DMS153 treated with DMSO at 0.1 percent for 48 hours (cell line): ENCODE results near the gene FHOD3.

Source experiments
- DNase-seq: peaks from one replicate; lab custom pipeline; 2025; ENCODE audit not compliant: unreplicated experiment; lab: John Stamatoyannopoulos, UW

The FHOD3 gene

DNA sequence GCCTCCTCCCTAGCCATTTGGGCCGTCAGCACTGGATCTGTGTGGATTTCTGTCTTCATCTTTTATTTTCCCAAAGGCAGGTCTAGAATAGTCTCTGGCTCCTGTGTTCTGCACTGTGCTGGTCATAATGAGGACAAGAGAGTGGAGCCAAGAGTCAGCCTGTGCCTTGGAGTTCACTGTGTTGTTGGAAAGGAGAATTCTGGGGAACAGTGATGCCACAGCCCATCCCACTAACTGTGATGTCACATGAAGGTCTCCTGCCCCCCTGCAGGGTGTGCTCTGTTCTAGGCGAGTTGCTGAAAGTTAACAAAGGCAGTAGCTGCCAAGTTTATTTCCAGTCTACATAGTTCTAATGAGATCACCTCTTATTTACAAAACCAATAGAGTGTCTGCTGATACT, 282.8 kb downstream of the FHOD3 start:
- no peak for DNase-seq

DNA sequence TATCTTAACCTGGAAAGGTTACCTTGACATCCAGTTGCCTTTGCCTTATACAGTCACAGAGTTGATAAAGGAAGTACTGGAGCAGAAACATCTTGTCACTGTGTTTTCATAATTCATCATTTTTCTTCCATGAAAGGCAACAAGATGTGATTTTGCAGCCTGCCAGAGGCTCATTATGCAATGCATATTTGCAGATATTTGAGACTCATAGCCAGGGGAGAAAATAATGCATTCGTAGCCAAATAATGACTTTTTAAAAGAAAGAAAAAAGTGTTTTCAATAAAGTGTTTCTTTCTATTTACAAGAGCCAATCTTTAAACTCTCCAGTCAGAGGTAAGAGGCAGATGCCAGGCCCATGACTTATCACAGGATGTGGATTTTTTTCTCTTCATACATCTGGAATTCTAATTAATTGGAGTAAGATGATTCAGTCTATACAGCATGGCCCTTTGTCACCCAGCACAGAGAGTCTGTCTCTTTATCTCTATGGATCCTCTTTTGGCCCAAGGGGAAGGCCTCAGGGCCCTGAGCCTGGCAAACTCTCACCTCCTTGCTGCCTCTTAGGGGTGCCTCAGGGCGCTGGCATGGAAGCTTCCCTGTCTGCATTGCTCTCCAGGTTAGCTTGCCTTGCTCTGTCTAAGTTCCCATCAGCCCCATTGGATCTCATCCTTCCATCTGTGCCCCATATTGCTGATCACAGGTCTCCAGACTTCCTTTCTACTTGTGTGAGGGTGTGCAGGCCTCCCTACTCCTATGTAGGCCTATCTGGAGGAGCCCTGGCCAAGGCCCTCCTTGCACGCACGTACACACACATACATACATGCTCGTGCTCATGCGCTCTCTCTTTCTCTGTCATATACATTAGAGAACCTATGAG, 283.6 kb downstream of the FHOD3 start:
- no peak for DNase-seq

DNA sequence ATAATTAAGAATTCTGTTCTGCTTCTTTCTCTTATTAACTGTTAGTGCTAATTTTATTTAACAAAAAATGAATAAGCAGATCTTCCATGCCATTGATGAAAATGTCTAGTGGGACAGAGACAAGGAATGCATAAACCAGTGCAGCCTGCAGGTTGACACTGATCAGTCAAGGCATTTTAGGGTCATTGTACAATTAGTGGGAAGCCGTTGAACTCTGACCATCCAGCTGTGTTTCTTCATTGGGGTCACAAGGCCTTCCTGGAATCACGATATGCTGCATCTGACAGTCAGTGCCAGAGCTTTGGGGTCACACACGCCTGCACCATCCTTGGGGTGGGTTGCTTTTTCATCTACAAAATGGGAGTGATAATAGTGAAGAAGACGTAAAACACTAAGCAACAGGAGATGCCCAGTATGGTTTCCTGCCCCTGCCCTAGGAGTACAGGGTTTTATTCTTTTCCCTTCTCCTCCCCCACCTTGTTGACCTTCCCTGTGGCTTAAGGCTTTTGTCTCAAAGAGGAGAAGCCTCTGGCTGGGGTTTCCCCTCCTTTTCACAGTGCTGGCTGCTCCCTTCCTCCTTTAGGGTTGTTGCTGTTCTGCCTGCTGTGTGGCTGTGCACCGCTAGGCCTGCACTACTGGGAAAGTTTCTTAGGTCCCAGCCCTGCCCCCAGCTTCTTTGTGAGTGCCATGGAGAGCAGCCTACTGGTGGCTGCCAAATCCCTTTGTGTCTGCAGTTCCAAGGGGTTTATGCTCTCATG, 285.7 kb downstream of the FHOD3 start:
- no peak for DNase-seq

DNA sequence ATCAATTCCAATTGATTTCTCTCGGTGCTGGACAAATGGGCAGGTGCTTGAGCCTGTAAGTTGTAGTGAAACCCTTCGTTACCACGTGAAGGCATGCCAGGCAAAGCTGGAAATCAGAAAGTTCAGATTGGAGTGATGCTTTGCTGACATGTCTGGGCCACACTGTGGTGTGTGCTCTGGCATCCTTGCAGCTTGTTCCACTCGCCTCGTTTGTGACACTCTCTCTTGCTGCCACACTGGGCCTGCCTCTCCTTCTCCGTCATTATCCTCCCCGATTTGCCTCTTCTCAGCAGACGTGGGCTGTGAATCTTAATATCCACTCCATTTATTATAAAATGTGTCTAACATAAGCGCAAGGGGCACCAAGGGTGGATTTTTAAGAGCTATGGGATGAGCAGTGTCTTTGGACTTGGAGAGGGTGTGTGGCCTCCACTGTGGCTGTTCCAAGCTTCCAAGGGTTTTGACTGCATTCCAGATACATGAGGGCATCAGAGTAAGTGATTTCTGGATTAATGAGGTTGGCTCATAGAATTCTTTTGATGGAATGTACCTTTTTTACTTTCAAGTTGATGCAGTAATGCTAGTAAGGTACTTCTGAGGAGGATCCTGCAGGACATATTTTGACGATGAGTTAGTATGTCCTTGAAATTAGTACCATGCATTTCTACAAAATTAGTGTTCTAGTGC, 292.5 kb downstream of the FHOD3 start:
- DNase-seq, result no peak

DNA sequence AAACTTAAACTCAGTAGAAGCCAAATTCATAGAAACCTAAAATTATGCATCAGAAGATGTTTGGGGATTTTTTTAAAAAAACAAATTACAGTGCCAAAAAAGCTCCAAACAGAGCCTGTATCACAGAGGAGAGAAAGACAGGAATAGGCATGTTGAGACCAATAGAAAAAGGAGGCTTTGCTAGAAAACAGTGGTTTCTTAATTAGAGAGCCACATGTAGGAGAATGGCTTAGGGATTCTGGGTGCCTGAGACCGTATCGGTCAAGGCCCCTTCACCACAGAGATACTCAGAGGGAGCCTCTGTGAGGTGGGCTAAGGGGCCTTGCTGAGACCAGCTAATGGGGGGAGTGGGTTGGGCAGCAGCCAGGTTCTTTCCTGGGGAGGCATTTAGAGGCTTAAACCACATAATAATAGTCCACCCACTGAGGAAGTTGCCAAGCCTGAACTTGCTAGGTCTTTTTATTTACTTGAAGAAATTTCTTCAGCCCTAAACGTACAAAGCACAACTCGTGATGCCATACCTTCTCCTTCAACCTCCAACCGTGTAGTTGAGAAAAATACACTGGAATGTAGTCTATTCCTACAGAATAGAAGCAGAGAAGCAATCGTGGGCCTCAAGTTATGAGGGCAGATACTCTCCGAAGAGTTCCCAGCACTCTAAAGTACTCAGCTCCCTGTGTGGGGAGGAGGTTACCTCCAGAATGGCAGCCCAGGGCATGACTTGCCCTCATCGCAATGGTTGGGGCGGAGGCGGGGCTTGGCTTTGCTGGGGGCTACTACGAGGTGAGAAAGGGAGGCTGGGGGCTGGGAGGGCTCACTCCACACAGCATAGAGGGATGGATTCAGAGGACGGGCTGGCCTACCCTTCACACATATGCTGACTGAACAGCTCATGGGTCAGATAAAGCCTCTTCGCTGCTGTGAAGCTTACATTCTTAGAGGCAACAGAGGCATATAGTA, 293.4 kb downstream of the FHOD3 start:
- DNase-seq, result no peak

DNA sequence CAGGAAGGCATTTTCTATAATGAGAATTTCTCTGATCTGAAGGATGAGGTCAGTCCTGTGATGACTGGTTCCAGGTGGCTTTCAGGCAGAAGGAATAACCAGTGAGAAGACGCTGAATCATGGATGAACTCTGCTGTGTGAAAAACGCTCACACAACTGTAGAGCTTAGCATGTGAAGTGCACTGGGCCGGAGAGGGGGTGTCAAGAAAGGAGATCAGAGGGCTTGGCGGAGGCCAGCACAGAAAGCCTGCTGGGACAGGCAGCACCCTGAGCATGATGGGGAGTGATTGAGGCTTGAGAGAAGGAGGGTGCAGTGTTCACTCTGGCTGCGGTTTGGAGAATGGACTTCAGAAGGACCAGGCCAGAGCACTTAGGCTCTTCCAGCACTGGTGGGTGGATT, 294.8 kb downstream of the FHOD3 start:
- DNase-seq, result no peak

DNA sequence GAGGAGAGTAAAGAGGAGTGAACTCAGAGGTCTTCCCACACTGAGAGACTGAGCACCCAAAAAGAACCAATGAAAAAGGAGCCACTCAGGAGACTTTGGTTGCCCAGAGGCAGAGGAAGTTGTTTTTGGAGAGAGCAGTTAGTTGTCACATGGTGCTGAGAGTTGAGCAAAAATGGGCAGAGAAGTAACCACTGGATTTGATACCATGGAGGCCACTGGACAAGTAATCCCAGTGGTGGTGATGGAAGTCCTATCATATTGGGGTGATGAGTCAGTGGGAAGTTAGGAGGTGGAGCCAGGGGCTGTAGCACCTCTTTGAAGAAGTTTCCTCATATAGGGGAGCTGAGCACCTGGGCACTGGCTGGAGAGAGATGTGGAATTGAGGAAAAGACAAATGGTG, 295.5 kb downstream of the FHOD3 start:
- no peak for DNase-seq

DNA sequence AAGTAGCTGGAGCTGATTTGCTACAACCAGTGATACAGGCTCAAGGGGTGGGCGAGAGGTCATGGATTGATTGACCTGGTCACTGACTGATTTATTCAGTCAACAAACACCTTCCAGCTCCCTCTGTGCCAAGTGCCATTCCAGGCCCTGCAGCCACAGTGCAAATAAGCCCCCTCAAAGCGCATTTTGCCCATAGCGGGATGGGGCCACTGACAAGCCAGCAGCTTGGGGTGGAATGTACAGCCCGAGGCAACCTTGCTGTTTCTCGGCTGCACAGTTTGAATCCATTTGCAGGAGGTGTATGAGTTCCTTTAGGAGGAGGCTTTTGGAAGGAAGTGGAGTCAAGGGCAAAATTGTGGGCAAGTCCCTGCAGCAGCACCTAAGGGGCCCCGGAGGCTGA, 296.1 kb downstream of the FHOD3 start:
- DNase-seq, result no peak

DNA sequence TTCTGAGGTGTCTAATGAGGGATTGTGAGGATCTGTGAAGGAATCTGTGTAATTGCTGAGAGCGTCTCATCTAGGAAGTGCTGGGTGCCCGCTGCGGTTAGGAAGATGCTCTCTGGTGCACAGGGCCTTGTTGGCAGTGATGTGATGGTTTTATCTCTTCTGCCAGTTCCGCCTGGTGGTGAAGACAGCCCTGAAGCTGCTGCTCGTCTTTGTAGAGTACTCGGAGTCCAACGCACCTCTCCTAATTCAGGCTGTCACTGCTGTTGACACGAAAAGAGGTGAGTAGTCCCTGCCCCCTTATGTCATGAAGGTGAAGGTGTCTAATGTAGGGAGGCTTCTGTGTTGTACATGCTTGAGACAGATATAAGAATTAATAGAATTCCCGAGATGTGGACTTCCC, 297.1 kb downstream of the FHOD3 start:
- no peak for DNase-seq

DNA sequence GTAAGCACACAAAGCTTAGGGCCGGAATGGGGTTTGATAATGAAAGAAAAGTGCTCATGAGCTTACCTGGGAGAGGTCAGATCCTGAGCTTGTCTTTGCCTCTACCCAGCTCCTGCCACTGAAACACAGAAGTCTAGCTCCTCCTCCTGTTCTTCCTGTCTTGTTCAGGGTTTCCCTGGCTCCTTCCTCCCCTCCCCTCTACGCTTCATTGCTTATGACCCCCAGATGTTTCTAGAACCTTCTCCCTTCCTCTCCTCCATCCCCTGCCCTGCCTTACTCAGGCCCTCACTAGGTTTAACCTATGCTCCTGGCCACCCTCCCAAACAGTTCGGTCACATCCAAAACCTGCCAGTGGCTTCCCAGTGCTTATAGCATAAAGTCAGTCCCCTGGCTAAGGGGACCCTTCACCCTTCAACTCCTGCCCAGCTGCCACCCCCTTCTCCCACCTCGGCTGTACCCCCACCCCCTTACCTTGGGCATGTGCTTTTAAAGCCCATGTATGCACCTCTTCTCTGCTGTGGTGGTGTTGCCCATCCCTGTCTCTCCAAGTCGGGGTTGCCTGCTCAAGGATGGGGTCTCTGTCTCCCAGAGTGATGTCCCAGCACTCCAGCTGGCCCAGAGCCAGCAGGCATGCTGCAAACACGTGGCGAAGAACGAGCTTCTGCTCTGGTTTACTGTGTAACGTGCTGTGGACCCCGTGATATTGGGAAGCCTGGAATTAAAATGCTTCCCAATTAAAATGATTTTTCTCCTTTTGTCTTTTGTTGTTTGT, 297.7 kb downstream of the FHOD3 start:
- DNase-seq, result no peak

DNA sequence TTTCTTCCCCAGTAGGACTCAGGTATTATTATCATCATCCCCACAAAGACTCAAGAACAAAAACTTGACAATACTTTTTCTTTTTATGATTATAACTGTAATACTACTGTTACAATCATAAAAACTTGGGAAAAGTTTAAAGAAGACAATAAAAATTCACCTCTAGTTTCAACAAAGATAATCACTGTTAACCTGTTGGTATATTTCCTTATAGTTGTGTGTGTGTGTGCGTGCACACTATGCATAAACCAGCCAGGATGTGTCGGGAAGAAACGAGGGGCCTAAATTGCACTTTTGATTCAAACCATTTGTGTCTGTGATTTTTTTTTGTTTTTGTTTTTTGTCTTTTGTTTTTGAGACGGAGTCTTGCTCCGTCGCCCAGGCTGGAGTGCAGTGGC, 298.3 kb downstream of the FHOD3 start:
- DNase-seq, result no peak

DNA sequence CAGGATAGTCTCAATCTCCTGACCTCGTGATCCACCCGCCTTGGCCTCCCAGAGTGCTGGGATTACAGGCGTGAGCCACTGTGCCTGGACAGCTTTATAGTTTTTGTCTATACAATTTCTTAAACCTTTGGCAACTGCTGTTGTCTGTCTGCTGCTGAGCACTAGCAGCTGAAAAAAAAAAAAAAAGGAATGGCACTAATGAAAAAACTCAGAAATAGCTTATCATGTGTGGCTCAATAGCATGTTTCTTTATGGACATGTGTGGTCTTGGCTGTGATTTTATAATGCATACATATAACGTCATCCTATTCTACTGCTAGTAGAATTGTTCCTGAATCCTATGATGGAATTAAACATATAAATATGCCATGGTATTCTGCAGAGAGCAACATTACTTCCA, 300.1 kb downstream of the FHOD3 start:
- no peak for DNase-seq

DNA sequence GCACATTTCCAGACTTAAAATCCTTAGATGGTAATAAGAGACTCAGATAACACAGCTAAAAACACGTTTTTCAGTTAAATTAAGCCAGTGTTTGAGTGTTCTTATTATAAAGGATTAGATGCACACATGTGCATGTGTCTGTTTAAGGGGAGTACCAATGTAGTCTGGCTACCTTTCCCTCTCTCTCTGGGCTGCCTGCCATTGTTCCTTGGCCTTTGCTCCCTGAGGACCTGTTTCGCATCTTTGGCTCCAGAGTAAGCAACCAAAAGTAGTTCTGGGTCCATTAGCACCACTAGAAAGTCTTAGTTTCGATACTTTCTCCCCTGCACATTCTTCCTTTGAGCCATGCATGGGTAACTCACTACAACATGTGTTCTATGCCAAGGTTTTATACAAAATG, 303.0 kb downstream of the FHOD3 start:
- no peak for DNase-seq

DNA sequence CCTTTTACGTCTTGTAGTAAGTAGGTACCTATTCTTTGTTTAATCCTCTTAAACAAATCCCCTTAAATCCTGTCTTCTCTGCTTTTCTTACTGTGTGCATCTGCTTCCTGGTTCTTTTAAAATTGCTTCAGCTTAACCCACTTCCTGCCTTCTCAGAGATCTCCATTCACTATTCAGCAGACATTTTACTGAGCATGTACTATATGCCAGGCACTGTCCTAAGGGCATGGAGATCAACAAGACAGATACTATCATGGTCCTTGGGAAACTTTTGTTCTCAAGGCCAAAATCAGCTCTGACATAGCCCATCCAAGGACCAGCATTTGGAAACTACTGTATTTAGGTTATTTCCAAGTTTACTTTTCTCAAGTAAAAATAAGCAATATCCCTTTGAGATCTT, 303.8 kb downstream of the FHOD3 start:
- no peak for DNase-seq

DNA sequence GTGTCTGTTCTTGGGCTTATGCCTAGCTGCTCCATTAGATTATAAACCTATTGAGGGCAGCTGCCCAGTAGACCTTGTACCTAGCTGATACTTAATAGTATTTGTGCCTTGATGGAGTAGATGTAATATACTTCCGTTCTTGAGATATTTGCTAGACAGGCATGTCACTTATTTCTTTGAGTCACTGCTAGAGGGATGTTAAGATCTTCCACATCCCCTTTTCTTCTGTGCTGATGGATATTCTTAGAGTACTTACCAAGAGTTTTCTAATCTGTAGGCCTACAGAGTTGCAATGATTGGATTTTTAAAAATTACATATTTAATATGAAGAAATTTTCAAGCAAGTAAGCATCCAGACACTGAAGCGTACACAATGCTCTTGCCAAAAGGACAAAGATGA, 304.6 kb downstream of the FHOD3 start:
- DNase-seq, result no peak

DNA sequence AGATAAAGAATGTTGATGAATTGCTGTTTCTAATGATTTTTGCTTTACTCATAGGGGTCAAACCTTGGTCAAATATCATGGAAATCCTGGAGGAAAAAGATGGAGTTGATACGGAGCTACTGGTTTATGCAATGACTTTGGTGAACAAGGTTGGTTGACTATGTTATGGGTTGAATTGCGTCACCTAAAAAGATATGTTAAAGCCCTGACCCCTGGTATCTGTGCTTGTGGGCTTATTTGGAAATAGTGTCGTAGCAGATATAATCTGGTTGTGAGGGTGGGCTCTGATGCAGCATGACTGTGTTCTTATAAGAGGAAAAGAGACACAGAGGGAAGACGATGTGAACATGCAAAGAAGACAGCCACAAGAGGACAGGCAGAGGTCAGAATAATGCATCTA, 305.1 kb downstream of the FHOD3 start:
- DNase-seq, result no peak

DNA sequence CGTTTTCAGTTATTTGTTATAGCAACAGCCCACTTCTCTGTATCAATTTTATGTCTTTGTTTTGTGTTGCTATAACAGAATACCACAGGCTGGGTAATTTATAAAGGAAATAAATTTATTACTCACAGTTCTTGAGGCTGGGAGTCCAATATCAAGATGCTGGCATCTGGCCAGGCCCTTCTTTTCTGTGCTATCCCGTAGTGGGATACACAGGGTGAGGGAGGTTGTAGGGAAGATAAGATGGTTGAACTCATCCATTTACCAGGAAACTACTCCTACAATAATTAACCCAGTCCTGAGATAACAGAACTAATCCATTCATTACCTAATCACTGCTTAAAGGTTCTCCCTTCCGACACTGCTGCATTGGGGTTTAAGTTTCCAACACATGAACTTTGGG, 310.6 kb downstream of the FHOD3 start:
- no peak for DNase-seq

DNA sequence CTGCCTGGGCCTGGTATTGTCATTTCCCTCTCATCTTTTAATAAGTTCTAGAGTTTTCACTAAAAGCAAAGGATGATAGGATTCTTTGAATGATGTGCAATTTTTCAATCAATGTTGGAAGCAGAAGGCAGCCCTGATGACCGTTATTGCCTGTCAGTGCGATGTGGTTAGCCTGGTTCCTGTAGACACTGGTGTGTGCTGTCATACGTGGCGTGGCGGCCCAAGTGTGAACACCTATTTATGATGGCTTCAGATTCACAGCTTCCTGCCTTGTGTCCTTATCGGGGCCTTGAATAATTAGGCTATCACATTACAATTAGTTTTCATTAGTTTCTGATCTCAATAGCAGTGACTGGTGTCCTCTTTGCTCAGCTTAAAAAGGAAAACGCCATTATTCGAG, 312.7 kb downstream of the FHOD3 start:
- no peak for DNase-seq

DNA sequence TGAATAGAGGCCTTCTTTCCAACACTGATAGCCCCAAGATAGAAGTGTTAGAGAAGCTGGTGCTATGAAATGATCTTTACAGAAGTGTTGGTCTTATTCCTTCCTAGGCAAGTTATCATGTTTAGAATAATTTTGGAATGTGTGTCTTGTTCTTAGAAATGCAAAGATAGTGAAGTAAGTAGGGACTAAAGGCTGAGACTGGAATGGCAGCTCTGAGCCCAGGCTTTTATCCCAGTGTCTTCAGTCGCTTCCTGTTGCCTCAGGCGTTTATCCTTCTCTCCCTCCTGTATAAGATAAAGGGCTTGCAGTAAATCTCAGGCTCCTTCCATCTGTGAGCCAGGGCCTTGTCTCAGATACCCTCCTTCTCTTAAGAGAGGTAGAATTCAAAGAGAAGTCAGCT, 313.1 kb downstream of the FHOD3 start:
- DNase-seq, result no peak

DNA sequence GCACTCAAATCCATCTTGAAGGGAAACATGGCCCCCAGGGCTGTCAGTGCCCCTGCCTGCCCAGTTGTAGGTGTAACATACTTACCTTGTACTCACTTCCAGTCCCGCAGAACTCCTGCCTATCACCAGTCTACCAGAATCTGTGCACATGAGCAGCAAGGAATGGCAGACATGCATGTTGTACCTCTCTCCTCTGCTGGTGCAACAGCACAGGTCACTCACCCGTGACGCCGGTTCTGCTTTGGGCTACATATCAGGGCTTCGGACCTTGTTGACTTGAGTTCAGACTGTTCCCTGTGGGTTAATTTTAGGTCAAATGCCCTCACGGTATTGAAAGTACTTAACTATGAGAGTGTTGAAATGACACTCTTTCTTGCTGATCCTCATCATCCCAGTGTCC, 315.6 kb downstream of the FHOD3 start:
- no peak for DNase-seq
